Effector memory CD4-positive, alpha-beta T cell (primary cell): ENCODE results near the gene ZNF366.

ENCODE experiments used
- DNase-seq, 3 donors: peaks; one replicate each; pipeline ENCODE4 v3.0.0-alpha.2; 2020
- H3K27ac ChIP-seq: 2 replicates; pipeline ENCODE4 v1.7.0; 2013; ENCODE audit warnings: mild to moderate bottlenecking, low read length, moderate library complexity; ENCODE audit not compliant: insufficient read depth, poor library complexity, severe bottlenecking
- H3K27me3 ChIP-seq: replicated peaks from 2 replicates; pipeline ENCODE4 v1.7.0; 2013; ENCODE audit warnings: mild to moderate bottlenecking, low read length; ENCODE audit not compliant: insufficient read depth, control insufficient read depth, poor library complexity, severe bottlenecking
- H3K36me3 ChIP-seq: 2 replicates; pipeline ENCODE4 v1.7.0; 2013; ENCODE audit warnings: mild to moderate bottlenecking, low read length, moderate library complexity; ENCODE audit not compliant: control insufficient read depth, insufficient read depth
- H3K4me1 ChIP-seq: 2 replicates; pipeline ENCODE4 v1.7.0; 2013; ENCODE audit warnings: low read length, mild to moderate bottlenecking; ENCODE audit not compliant: control insufficient read depth, insufficient read depth, poor library complexity, severe bottlenecking
- H3K4me3 ChIP-seq: 2 replicates; pipeline ENCODE4 v1.7.0; 2013; ENCODE audit warnings: low read length, low read depth, mild to moderate bottlenecking; ENCODE audit not compliant: insufficient read depth, poor library complexity, severe bottlenecking
- H3K9me3 ChIP-seq: 2 replicates; pipeline ENCODE4 v1.7.0; 2013; ENCODE audit warnings: mild to moderate bottlenecking, low read length, moderate library complexity; ENCODE audit not compliant: control insufficient read depth

Gene ZNF366

DNA sequence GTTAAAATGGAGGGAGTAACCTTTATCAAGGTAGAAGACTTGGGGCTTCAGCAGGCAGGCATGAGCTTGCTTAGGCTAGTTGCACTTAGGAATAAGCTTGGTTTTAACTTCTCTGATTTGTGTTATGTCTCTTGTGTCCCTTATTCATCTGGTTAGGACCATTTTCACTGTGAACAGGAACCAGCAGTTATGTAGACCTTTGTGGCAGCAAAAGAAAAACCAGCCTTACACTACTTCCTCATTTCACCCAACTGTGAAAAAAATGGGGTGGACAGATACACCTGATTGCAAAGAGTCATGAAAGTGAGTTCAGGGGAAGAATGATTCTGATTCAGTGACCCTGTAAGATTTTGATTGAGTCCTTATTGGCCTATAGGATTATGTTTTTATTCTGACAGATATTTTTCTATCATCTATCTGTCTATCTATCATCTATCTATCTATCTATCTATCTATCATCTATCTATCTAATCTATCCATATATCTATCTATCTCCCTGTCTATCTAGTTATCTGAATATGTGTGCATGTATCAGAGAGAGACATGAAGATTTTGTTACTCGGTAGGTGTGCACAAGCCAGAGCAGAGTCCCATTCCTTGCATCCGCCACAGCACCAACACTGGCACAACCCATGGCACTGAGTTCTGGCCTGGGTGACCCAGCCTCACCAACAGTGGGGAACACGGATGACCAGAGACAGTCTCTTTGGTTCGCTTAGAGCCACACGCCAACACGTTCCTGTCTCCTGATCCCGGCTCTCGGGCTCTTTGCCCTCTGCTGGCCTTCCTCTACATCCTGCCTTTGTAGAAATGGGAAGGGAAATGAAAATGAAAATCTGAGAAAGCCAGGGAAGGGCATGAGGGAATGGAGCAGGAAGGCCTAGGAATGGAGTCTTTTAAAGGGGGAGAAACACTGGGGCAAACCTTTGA, 1.3 kb upstream of the ZNF366 start:
- no peaks in the 10 kb centered on the region for H3K4me1 ChIP-seq
- H3K36me3 ChIP-seq = no peaks in the 10 kb centered on the region
- DNase-seq = no peak
- H3K9me3 ChIP-seq = no peaks in the 10 kb centered on the region
- H3K27ac ChIP-seq = no peak overlapping the region
- no peak overlapping the region for H3K4me3 ChIP-seq
- H3K27me3 ChIP-seq = no peaks in the 10 kb centered on the region

DNA sequence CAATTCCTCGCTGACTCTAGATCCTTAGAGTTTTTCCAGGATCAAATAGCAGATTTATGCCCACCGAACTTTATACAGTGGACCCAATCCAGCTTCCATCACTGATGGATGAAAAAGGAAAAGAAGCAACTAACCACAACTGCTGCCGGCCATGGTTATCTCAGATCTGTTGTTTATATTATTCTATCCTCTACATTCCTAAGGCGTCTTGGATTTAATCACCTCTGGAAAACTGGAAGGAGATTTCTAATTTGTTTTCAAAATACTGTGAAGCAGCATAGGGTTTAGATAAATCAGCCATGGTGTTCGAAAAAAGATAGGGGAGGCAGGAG, 663 bp upstream of the ZNF366 start:
- Histone ChIP-seq H3K9me3 (no peaks in the 10 kb centered on the region), H3K27ac (no peak overlapping the region), H3K4me3 (no peak overlapping the region), H3K27me3 (no peaks in the 10 kb centered on the region), H3K4me1 (no peaks in the 10 kb centered on the region), H3K36me3 (no peaks in the 10 kb centered on the region)
- no peak for DNase-seq

DNA sequence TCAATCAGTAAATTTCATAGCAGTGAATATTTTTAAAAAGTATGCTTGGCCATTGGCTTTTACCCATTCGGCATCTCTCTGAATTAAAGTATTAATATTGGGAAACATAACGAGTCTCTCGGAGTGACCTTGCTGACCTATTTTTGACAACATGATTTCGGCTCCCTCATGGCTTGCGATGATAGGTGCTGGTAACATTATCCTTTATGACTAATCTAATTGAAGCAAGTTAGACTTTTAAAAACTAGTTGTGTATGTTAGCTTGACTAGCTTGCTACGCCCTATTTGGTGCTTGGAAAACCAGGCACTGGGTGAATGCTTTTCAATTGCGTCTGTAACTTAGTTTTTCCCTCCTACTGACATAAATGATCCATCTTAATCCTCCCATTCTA, 1.1 kb downstream of the ZNF366 start:
- H3K9me3 ChIP-seq = no peaks in the 10 kb centered on the region
- no peak for DNase-seq
- H3K4me1 ChIP-seq = no peaks in the 10 kb centered on the region
- no peak overlapping the region for H3K4me3 ChIP-seq
- no peaks in the 10 kb centered on the region for H3K36me3 ChIP-seq
- H3K27me3 ChIP-seq = no peaks in the 10 kb centered on the region
- no peak overlapping the region for H3K27ac ChIP-seq

DNA sequence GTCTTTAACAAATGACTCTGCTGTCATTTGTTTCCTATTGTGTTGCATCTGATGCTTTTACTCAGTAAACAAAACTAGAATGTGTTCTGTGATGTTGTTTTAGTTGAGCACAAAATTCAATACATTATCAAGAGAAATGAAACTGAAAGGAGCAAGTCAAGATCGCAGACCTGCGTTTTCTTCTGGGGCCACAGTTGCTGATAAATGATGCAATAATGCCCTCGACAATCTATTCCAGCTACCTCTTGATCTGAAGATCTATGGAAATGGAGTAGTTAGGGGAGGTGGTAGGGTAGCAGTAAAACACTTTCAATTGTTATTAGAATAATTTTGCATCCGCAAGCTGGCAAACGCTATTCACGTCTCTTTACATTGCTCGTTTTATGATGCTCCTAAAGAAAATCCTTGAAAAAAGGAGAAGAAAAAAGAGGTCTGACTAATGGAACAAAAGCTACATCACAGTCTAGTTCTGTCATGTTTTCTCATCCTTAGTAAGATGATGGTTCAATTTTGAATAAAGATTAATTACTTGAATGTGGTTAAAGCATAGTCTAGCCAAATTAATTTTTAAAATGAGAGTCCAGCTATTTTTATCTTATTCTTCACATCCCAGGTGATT, 1.6 kb downstream of the ZNF366 start:
- Histone ChIP-seq H3K36me3 (no peaks in the 10 kb centered on the region), H3K27me3 (no peaks in the 10 kb centered on the region), H3K9me3 (no peaks in the 10 kb centered on the region), H3K4me3 (no peak overlapping the region), H3K27ac (no peak overlapping the region), H3K4me1 (no peaks in the 10 kb centered on the region)
- DNase-seq = no peak

DNA sequence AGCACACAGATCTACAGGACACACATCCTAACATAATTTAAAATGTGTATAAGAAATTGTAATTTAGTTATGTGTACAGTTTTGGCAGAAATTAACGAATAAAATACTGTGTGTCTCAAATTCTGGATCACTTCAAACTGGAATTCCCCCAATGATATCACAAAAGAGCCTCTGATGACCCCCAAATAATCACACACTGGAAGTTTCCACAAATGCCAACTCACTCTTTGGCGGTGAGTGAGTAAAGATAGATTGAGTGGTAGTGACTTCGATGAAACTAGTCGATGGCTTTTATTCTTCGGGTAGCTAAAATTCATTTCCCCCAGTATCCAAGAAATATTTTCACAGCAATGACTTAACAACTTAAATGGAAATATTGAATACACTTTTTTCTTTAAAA, 2.2 kb downstream of the ZNF366 start:
- Histone ChIP-seq H3K36me3 (no peaks in the 10 kb centered on the region), H3K27ac (no peak overlapping the region), H3K4me3 (no peak overlapping the region), H3K9me3 (no peaks in the 10 kb centered on the region), H3K4me1 (no peaks in the 10 kb centered on the region), H3K27me3 (no peaks in the 10 kb centered on the region)
- no peak for DNase-seq

GRCh38 chr5:72503888-72504491, 3.2 kb downstream of the ZNF366 start:
- Histone ChIP-seq H3K27ac (no peak overlapping the region), H3K27me3 (no peaks in the 10 kb centered on the region), H3K36me3 (no peaks in the 10 kb centered on the region), H3K9me3 (no peaks in the 10 kb centered on the region), H3K4me1 (no peaks in the 10 kb centered on the region), H3K4me3 (no peak overlapping the region)
- no peak for DNase-seq

GRCh38 chr5:72501488-72501887, 5.7 kb downstream of the ZNF366 start:
- H3K36me3 ChIP-seq = no peaks in the 10 kb centered on the region
- H3K4me3 ChIP-seq = no peak overlapping the region
- H3K27ac ChIP-seq = no peak overlapping the region
- no peaks in the 10 kb centered on the region for H3K9me3 ChIP-seq
- H3K27me3 ChIP-seq = no peaks in the 10 kb centered on the region
- DNase-seq = no peak
- H3K4me1 ChIP-seq = no peaks in the 10 kb centered on the region

- Histone ChIP-seq H3K27ac (no peak overlapping the region), H3K9me3 (no peaks in the 10 kb centered on the region), H3K27me3 (no peaks in the 10 kb centered on the region), H3K4me1 (no peaks in the 10 kb centered on the region), H3K36me3 (no peaks in the 10 kb centered on the region), H3K4me3 (no peak overlapping the region)
- DNase-seq = no peak
These were observed 7.5 kb downstream of the ZNF366 start for GRCh38 chr5:72499730-72500129.

GRCh38 chr5:72499090-72499489, 8.1 kb downstream of the ZNF366 start:
- no peaks in the 10 kb centered on the region for H3K9me3 ChIP-seq
- no peaks in the 10 kb centered on the region for H3K4me1 ChIP-seq
- no peaks in the 10 kb centered on the region for H3K27me3 ChIP-seq
- no peak overlapping the region for H3K4me3 ChIP-seq
- no peak overlapping the region for H3K27ac ChIP-seq
- no peak for DNase-seq
- H3K36me3 ChIP-seq = no peaks in the 10 kb centered on the region

- no peak overlapping the region for H3K27ac ChIP-seq
- no peaks in the 10 kb centered on the region for H3K9me3 ChIP-seq
- H3K4me3 ChIP-seq = no peak overlapping the region
- H3K4me1 ChIP-seq = no peaks in the 10 kb centered on the region
- DNase-seq = no peak
- no peaks in the 10 kb centered on the region for H3K27me3 ChIP-seq
- no peaks in the 10 kb centered on the region for H3K36me3 ChIP-seq
These were observed 8.9 kb downstream of the ZNF366 start for GRCh38 chr5:72498284-72498683.
